ENCODE results near the gene BAG1. TPM values are rescaled to one million over a fixed set of nuclear protein-coding genes. Genes with fewer than 3 reads are reported as not detected.

Gene BAG1
- total RNA-seq, 1 experiment from 2014 or later = 52.7 TPM

- POLR2A ChIA-PET (ENCODE audit: low non-redundant PET) = no interaction called here
- H3K4me3 ChIP-seq (ENCODE audit: low read depth, low read length, poor library complexity, severe bottlenecking) = no peak overlapping the region
- BruUV-seq (replicated peaks) = no TSS peak
- no peak overlapping the region for H3K27ac ChIP-seq (ENCODE audit: low read depth, low read length, poor library complexity, severe bottlenecking)
- H3K9me3 ChIP-seq (ENCODE audit: low read depth, low read length, poor library complexity, severe bottlenecking) = no peaks in the 10 kb centered on the region
- no peak for DNase-seq (ENCODE audit: low spot score)
- no peaks in the 10 kb centered on the region for H3K36me3 ChIP-seq (ENCODE audit: insufficient read depth, low read length, poor library complexity, severe bottlenecking)
- TF ChIP-seq EZH2 (IDR thresholded peaks at IDR 0.05; ENCODE audit: borderline replicate concordance, low read depth, low read length, poor library complexity, severe bottlenecking) (no peak), CTCF (conservative IDR thresholded peaks at IDR 0.05; ENCODE audit: low read depth, low read length) (no peak)
- intact Hi-C loops (cut with micrococcal nuclease; ENCODE audit: unreplicated experiment) = no loop called here
- CTCF ChIA-PET = no interaction called here
- H3K27me3 ChIP-seq (replicated peaks; ENCODE audit: insufficient read depth, low read depth, low read length, poor library complexity) = no peaks in the 10 kb centered on the region
- peaks cover 3% of the 10 kb centered on the region for H3K4me1 ChIP-seq (ENCODE audit: insufficient read depth, low read length, poor library complexity, severe bottlenecking)
Measured at GRCh38 chr9:33230756-33231622, 33.5 kb downstream of the BAG1 start.

- Histone ChIP-seq H3K4me3 (ENCODE audit: low read depth, low read length, poor library complexity, severe bottlenecking) (no peak overlapping the region), H3K36me3 (ENCODE audit: insufficient read depth, low read length, poor library complexity, severe bottlenecking) (no peaks in the 10 kb centered on the region), H3K27ac (ENCODE audit: low read depth, low read length, poor library complexity, severe bottlenecking) (no peak overlapping the region), H3K4me1 (ENCODE audit: insufficient read depth, low read length, poor library complexity, severe bottlenecking) (peaks cover 10% of the 10 kb centered on the region), H3K9me3 (ENCODE audit: low read depth, low read length, poor library complexity, severe bottlenecking) (no peaks in the 10 kb centered on the region), H3K27me3 (replicated peaks; ENCODE audit: insufficient read depth, low read depth, low read length, poor library complexity) (no peaks in the 10 kb centered on the region)
- intact Hi-C loops (cut with micrococcal nuclease; ENCODE audit: unreplicated experiment) = loop anchor here (10.0 kb wide), 1 partner anchor 645 kb away; no protein-coding TSS in a partner anchor
- DNase-seq (ENCODE audit: low spot score) = no peak
- POLR2A ChIA-PET (ENCODE audit: low non-redundant PET) = no interaction called here
- CTCF ChIA-PET = no interaction called here
- TF ChIP-seq CTCF (conservative IDR thresholded peaks at IDR 0.05; ENCODE audit: low read depth, low read length) = no peak
- BruUV-seq (replicated peaks) = no TSS peak
Measured at GRCh38 chr9:33229359-33230114, 35.0 kb downstream of the BAG1 start.

- intact Hi-C loops (cut with micrococcal nuclease; ENCODE audit: unreplicated experiment) = loop anchor here (10.0 kb wide), 1 partner anchor 644 kb away; no protein-coding TSS in a partner anchor
- no peaks in the 10 kb centered on the region for H3K9me3 ChIP-seq (ENCODE audit: low read depth, low read length, poor library complexity, severe bottlenecking)
- no peak overlapping the region for H3K4me3 ChIP-seq (ENCODE audit: low read depth, low read length, poor library complexity, severe bottlenecking)
- H3K36me3 ChIP-seq (ENCODE audit: insufficient read depth, low read length, poor library complexity, severe bottlenecking) = no peaks in the 10 kb centered on the region
- no peak for DNase-seq (ENCODE audit: low spot score)
- no peak overlapping the region for H3K27ac ChIP-seq (ENCODE audit: low read depth, low read length, poor library complexity, severe bottlenecking)
- TF ChIP-seq CTCF (conservative IDR thresholded peaks at IDR 0.05; ENCODE audit: low read depth, low read length) = no peak
- TF ChIP-seq EZH2 (IDR thresholded peaks at IDR 0.05; ENCODE audit: borderline replicate concordance, low read depth, low read length, poor library complexity, severe bottlenecking) = no peak
- no peaks in the 10 kb centered on the region for H3K27me3 ChIP-seq (replicated peaks; ENCODE audit: insufficient read depth, low read depth, low read length, poor library complexity)
- BruUV-seq (replicated peaks) = no TSS peak
- CTCF ChIA-PET = no interaction called here
- peaks cover 10% of the 10 kb centered on the region for H3K4me1 ChIP-seq (ENCODE audit: insufficient read depth, low read length, poor library complexity, severe bottlenecking)
- POLR2A ChIA-PET (ENCODE audit: low non-redundant PET) = no interaction called here
Measured at GRCh38 chr9:33228606-33229005, 35.9 kb downstream of the BAG1 start.
